ENCODE data around the gene KLF7.
"Not testable (repeated sequence)": the region's sequence is repeated elsewhere in the genome, so short reads cannot be mapped to it uniquely, and the experiment has no call there.

The KLF7 gene

DNA sequence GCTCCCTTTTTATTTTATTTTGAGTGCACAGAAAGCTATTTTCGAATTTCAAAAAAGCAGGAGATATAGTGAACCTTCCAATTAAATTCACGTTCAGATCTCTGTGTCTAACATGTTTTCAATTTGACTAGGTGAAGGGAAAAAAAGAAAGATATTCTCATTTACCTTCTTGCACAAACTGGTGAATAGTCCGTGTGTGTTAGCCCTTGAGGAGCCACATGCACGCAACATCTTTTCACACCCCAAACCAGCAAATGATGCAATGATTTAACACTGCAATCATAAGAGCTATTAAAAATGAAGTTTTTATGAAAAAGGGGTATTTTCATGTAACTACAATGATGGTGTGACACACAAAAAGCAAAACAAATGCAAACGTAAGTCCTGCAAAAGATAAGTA lies 116.6 kb downstream of the KLF7 start:
- no peak for DNase-seq

- no peak for DNase-seq
These were observed 117.3 kb downstream of the KLF7 start for GRCh38 chr2:207048416-207048815.

- DNase-seq, result no peak
These were observed 119.0 kb downstream of the KLF7 start for GRCh38 chr2:207046724-207047123.

DNA sequence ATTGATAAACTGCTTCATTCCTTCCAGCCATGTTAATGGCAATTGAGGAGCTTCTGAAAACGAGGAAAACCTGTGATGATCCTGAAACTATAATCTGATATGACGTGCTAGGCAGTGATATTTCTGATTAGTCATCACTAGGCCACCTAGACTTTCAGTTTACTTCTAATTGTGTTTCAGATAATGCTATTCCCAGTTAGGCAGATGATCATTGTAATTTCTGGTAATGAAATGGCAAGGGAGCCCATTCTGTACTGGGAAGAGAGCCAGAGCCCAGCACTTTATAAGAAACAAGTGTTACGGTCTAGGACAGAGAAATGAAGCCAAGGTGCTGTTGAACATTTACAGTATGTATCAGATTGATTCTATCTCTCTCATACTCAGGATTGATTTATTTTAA lies 120.2 kb downstream of the KLF7 start:
- no peak for DNase-seq

- no peak for DNase-seq
These were observed 121.1 kb downstream of the KLF7 start for GRCh38 chr2:207044379-207045362.

DNA sequence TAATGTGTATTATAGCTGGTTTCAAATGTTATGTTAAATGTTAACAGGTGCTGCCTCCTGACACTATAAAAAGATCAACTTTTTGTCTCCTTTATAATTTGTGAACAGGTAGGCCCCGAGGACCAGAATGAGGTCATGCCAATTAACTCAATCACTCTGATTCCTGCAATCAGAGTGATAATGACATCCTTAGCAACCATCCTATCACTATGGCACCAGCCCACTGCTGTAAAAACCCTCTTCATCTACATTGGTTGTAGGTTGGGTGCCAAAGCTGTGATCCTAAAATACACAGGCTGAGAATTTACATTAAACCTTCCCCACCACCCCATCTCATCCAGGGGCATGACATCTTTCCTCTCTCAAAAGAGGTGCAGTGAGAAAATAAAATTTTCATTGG lies 122.9 kb downstream of the KLF7 start:
- no peak for DNase-seq

- DNase-seq, result no peak
These were observed 123.8 kb downstream of the KLF7 start for GRCh38 chr2:207041786-207042554.

GRCh38 chr2:207041279-207041678 lies 124.5 kb downstream of the KLF7 start:
- no peak for DNase-seq

- DNase-seq, result no peak
These were observed 125.1 kb downstream of the KLF7 start for GRCh38 chr2:207040696-207041095.

- no peak for DNase-seq
These were observed 126.5 kb downstream of the KLF7 start for GRCh38 chr2:207039225-207039624.

DNA sequence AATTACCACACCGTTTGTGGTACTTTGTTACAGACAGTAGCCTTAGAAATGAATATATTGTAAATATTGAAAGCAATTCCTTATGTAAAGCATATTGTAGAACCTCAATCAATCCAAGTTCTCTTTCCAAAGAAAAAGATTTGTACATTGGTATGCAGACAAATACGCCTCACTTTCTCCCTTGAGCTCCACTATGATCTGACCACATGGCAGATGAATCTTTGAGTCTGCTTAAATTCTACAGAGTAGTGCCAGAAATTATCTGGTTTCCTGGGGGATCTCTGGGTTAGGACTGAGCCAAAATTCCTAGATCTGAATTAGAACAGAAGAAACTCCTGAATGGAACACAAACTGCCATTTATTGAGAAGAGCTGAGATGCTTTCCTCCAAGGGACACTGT lies 127.4 kb downstream of the KLF7 start:
- DNase-seq, result no peak

DNA sequence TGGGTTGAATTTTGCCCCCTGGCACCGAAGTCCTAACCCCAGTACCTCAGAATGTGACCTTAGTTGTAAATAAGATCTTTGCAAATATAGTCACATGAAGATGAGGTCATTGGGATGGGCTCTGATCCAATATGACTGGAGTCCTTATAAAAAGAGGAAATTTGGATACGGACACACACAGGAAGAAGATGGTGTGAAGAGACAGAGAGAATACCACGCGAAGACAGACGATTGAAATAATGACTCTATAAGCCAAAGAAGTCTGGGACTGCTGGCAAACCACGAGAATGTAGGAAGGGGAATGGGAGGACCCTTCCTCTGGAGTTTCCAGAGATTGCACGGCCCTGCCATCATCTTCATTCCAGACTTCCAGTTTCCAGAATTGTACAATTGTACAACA lies 127.9 kb downstream of the KLF7 start:
- DNase-seq, result no peak

DNA sequence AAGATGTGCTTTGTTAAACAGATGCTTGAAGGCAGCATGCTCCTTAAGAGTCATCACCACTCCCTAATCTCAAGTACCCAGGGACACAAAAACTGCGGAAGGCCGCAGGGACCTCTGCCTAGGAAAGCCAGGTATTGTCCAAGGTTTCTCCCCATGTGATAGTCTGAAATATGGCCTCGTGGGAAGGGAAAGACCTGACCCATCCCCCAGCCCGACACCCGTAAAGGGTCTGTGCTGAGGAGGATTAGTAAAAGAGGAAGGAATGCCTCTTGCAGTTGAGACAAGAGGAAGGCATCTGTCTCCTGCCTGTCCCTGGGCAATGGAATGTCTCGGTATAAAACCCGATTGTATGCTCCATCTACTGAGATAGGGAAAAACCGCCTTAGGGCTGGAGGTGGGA lies 128.7 kb downstream of the KLF7 start:
- DNase-seq, result not testable (repeated sequence)

GRCh38 chr2:207035875-207036274 lies 129.9 kb downstream of the KLF7 start:
- no peak for DNase-seq

DNA sequence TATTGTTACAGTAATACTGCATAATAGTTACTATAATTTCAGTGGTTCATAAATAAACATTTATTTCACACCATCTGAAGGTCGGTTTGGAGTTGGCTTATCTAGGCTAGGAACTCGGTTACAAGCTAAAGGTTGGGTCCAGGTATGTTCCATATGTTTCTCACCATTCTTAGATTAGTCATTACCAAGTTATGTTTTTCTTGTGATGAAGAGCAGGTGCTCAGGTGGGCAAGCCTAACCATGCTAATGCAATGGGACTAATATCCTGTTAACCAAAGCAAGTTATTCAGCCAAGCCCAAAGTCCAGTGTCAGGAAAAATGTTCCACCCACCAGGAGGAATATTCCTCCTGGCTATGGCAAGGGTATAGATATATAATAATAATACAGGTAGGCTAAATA lies 133.3 kb downstream of the KLF7 start:
- no peak for DNase-seq

Measured in NCI-H187 (cell line).